ENCODE results near the gene ARL2.

Gene ARL2

GRCh38 chr11:65035579-65035978 is 21.6 kb downstream of the ARL2 start:
- H3K9me3 ChIP-seq (ENCODE audit: insufficient read depth, low read length), result no peaks in the 10 kb centered on the region
- TF ChIP-seq, protein P1, sequence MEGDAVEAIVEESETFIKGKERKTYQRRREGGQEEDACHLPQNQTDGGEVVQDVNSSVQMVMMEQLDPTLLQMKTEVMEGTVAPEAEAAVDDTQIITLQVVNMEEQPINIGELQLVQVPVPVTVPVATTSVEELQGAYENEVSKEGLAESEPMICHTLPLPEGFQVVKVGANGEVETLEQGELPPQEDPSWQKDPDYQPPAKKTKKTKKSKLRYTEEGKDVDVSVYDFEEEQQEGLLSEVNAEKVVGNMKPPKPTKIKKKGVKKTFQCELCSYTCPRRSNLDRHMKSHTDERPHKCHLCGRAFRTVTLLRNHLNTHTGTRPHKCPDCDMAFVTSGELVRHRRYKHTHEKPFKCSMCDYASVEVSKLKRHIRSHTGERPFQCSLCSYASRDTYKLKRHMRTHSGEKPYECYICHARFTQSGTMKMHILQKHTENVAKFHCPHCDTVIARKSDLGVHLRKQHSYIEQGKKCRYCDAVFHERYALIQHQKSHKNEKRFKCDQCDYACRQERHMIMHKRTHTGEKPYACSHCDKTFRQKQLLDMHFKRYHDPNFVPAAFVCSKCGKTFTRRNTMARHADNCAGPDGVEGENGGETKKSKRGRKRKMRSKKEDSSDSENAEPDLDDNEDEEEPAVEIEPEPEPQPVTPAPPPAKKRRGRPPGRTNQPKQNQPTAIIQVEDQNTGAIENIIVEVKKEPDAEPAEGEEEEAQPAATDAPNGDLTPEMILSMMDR (IDR thresholded peaks at IDR 0.05; ENCODE audit: low read depth, low read length), result no peak
- no peak for TF ChIP-seq EZH2phosphoT487 (IDR thresholded peaks at IDR 0.05; ENCODE audit: low read depth)
- H3K4me2 ChIP-seq (ENCODE audit: low read length), result no peak overlapping the region
- peaks cover 6% of the 10 kb centered on the region; the same call in 1 of the 2 replicates for H3K4me1 ChIP-seq (ENCODE audit: low read length)
- no peaks in the 10 kb centered on the region for H3K27me3 ChIP-seq (ENCODE audit: low read depth, low read length)
- no peak overlapping the region for H3K9ac ChIP-seq (ENCODE audit: low read length)
- no peaks in the 10 kb centered on the region for H3K36me3 ChIP-seq (replicated peaks; ENCODE audit: low read depth, low read length)
- H2AFZ ChIP-seq (ENCODE audit: low read depth, low read length), result no peak overlapping the region
- no peak overlapping the region for H3K27ac ChIP-seq (ENCODE audit: low read length)
- no peaks in the 10 kb centered on the region for H4K20me1 ChIP-seq (ENCODE audit: insufficient read depth, low read length)
- no peaks in the 10 kb centered on the region for H3K79me2 ChIP-seq (ENCODE audit: low read length)
- H3K4me3 ChIP-seq (ENCODE audit: low read length), result no peak overlapping the region

DNA sequence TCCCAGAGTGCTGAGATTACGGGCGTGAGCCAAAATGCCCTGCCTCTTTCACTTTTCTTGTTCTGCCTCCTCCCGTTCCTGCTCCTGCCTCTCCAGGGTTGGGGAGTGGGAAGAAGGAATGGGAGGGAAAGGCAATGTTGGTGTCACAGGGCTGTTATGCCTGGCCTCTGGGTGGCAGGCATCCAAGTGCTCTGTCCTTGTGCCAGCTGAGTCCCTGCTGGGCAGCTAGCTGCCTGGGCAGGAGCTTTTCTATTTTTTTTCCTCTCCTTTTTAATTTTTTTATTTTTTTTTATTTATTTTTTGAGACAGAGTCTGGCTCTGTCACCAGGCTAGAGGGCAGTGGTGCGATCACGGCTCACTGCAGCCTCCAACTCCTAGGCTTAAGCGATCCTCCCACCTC is 23.0 kb downstream of the ARL2 start:
- Histone ChIP-seq H3K79me2 (ENCODE audit: low read length) (no peaks in the 10 kb centered on the region), H3K36me3 (replicated peaks; ENCODE audit: low read depth, low read length) (no peaks in the 10 kb centered on the region), H3K9me3 (ENCODE audit: insufficient read depth, low read length) (no peaks in the 10 kb centered on the region), H3K9ac (ENCODE audit: low read length) (no peak overlapping the region), H4K20me1 (ENCODE audit: insufficient read depth, low read length) (no peaks in the 10 kb centered on the region), H3K27ac (ENCODE audit: low read length) (no peak overlapping the region), H3K4me1 (ENCODE audit: low read length) (peaks cover 9% of the 10 kb centered on the region; the same call in 1 of the 2 replicates), H3K4me3 (ENCODE audit: low read length) (no peak overlapping the region), H3K27me3 (ENCODE audit: low read depth, low read length) (no peaks in the 10 kb centered on the region), H3K4me2 (ENCODE audit: low read length) (no peak overlapping the region), H2AFZ (ENCODE audit: low read depth, low read length) (no peak overlapping the region)
- TF ChIP-seq, protein P1 (IDR thresholded peaks at IDR 0.05; ENCODE audit: low read depth, low read length), result no peak
- TF ChIP-seq EZH2phosphoT487 (IDR thresholded peaks at IDR 0.05; ENCODE audit: low read depth), result no peak

DNA sequence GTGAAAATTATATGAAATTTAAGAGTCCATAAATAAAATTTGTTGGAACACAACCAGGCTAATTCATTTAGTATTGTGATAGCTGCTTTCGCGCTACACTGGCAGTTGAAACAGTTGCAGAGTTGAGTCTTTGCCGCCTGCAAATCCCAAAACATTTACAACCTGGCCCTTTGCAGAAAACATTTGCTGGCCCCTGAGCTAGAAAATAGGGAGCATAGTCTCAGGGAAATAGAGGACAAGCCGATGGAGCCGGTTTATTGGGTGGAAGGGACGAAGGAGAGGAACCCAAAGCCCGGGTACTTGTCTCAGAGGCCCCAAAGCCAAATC is 26.5 kb downstream of the ARL2 start:
- peak overlapping the region; percentile 88 for H3K27ac ChIP-seq (ENCODE audit: low read length)
- H3K9ac ChIP-seq (ENCODE audit: low read length), result peak overlapping the region; percentile 75

DNA sequence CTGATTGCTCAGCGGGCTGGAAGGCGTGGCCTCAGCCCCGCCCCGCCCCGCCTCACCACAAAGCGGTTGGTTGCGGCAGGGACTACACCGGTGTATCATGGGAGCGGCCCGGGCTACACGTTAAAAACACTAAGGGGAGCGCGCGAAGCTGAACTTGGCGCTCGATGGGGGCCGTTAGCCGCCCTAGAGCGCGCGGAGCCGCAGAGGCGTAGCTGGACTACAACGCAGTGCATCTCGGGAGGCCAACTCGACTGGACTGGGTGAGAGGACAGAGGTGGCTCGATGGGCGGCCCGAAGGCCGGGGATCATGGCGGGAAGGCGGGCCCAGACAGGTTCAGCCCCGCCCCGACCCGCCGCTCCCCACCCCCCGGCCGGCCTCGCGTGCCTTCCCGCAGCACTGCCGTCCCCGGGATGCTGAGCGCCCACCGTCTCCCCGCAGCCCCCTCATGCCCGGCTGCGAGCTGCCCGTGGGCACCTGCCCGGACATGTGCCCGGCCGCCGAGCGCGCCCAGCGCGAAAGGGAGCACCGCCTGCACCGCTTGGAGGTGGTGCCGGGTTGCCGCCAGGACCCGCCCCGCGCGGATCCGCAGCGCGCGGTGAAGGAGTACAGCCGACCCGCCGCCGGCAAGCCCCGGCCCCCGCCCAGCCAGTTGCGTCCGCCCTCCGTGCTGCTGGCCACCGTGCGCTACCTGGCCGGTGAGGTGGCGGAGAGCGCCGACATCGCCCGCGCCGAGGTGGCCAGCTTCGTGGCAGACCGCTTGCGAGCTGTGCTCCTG is 27.1 kb downstream of the ARL2 start, which contains the start of gene SAC3D1:
Gene SAC3D1 (plus strand): TSS at position 364 of the 776 bp plus-strand sequence. CDS start 83 bp downstream, at position 447.
- Histone ChIP-seq H3K9ac (ENCODE audit: low read length) (peak within 1 kb of the TSS; percentile 75), H3K36me3 (replicated peaks; ENCODE audit: low read depth, low read length) (peaks cover 6% of the 10 kb centered on the region), H3K79me2 (ENCODE audit: low read length) (no peaks in the 10 kb centered on the region), H3K4me1 (ENCODE audit: low read length) (peaks cover 9% of the 10 kb centered on the region; the same call in 1 of the 2 replicates), H2AFZ (ENCODE audit: low read depth, low read length) (peak within 1 kb of the TSS; percentile 76), H3K9me3 (ENCODE audit: insufficient read depth, low read length) (no peaks in the 10 kb centered on the region), H3K27ac (ENCODE audit: low read length) (peak within 1 kb of the TSS; percentile 88), H3K4me3 (ENCODE audit: low read length) (peak within 1 kb of the TSS; percentile 78), H3K4me2 (ENCODE audit: low read length) (peak within 1 kb of the TSS; percentile 79), H4K20me1 (ENCODE audit: insufficient read depth, low read length) (no peaks in the 10 kb centered on the region), H3K27me3 (ENCODE audit: low read depth, low read length) (no peaks in the 10 kb centered on the region)
- TF ChIP-seq, protein P1 (IDR thresholded peaks at IDR 0.05; ENCODE audit: low read depth, low read length), result no peak
- no peak for TF ChIP-seq EZH2phosphoT487 (IDR thresholded peaks at IDR 0.05; ENCODE audit: low read depth)

More for the DNA sequence above, 26.5 kb downstream of the ARL2 start:
- Histone ChIP-seq H3K79me2 (ENCODE audit: low read length) (no peaks in the 10 kb centered on the region), H3K4me3 (ENCODE audit: low read length) (peak overlapping the region; percentile 78), H4K20me1 (ENCODE audit: insufficient read depth, low read length) (no peaks in the 10 kb centered on the region), H3K36me3 (replicated peaks; ENCODE audit: low read depth, low read length) (peaks cover 6% of the 10 kb centered on the region), H3K27me3 (ENCODE audit: low read depth, low read length) (no peaks in the 10 kb centered on the region), H3K9me3 (ENCODE audit: insufficient read depth, low read length) (no peaks in the 10 kb centered on the region), H3K4me2 (ENCODE audit: low read length) (peak overlapping the region; percentile 79), H3K4me1 (ENCODE audit: low read length) (peaks cover 9% of the 10 kb centered on the region; the same call in 1 of the 2 replicates), H2AFZ (ENCODE audit: low read depth, low read length) (peak overlapping the region; percentile 76)
- no peak for TF ChIP-seq EZH2phosphoT487 (IDR thresholded peaks at IDR 0.05; ENCODE audit: low read depth)
- TF ChIP-seq, protein P1 (IDR thresholded peaks at IDR 0.05; ENCODE audit: low read depth, low read length), result no peak

Data from OCI-LY3 (cell line).